GM12873 (cell line): ENCODE results near the gene SORCS2.

Source experiments
- CTCF ChIP-seq: IDR thresholded peaks from 2 replicates; pipeline ENCODE4 v1.5.1; 2012; ENCODE audit warnings: low read depth, mild to moderate bottlenecking, moderate library complexity, low read length, control low read depth; ENCODE audit not compliant: insufficient read depth; ENCODE audit errors: missing control alignments

The SORCS2 gene

GRCh38 chr4:7399440-7400234, 207.3 kb downstream of the SORCS2 start:
- TF ChIP-seq CTCF = no peak

GRCh38 chr4:7400671-7401298, 208.4 kb downstream of the SORCS2 start:
- TF ChIP-seq CTCF = no peak

GRCh38 chr4:7402526-7402925, 210.2 kb downstream of the SORCS2 start:
- no peak for TF ChIP-seq CTCF

GRCh38 chr4:7403001-7403400, 210.7 kb downstream of the SORCS2 start:
- TF ChIP-seq CTCF = no peak

GRCh38 chr4:7408166-7408565, 215.8 kb downstream of the SORCS2 start:
- no peak for TF ChIP-seq CTCF

- TF ChIP-seq CTCF = no peak
These were observed 218.1 kb downstream of the SORCS2 start for GRCh38 chr4:7410446-7410845.

- no peak for TF ChIP-seq CTCF
These were observed 219.2 kb downstream of the SORCS2 start for GRCh38 chr4:7411491-7411890.
